Heart left ventricle (tissue), 13 donors: ENCODE data around the gene SKI.

Experiments
- POLR2A ChIP-seq, 2 donors: fragments of 450-650 bp; IDR thresholded peaks; one replicate each; pipeline ENCODE4 v1.6.1; 2017; ENCODE audit warnings: antibody characterized with exemption in 2 of 2, mild to moderate bottlenecking in 2 of 2, moderate library complexity in 2 of 2
- TF ChIP-seq, protein P1 (sequence below), 12 donors: fragments of 200-600 bp; sonication (generic) in 4 of 12; IDR thresholded peaks; one replicate each; pipeline versions ENCODE4 v1.5.0 to v1.8.0; 2018 to 2022; ENCODE audit warnings: antibody characterized with exemption in 12 of 12, mild to moderate bottlenecking in 5 of 12
- donor health status: ischemic (EF 13 %, LVEDD 7.1; RV severe dilation, severe dysfunction).
- donor health status: DM: no; HTN: yes; CAD: no.
- donor health status: DM: no; HTN: no; CAD: no.
- donor health status: ischemic (EF 25% LVEDD 6.9; RV normal size, moderate dysfunction).
- donor health status: ischemic (EF 25% LVEDD 5.7; RV mildly dilated, moderate dysfunction).
- donor health status: ischemic (EF 35%, LVEDD 5.7; RV mildly dilated, moderate dysfunction).
- donor health status: nonischemic (EF 11% LVEDD 7.7; RV severe dilation, severe dysfunction).
- donor health status: DM: yes; HTN: yes; CAD: no.
- donor health status: PGD.
- donor health status: ischemic (EF 29% LVEDD 5.4; RV normal size, mild dysfunction).
- donor health status: nonischemic (EF 23%, LVEDD 6.1; RV moderate dilation, normal function).

DNA sequence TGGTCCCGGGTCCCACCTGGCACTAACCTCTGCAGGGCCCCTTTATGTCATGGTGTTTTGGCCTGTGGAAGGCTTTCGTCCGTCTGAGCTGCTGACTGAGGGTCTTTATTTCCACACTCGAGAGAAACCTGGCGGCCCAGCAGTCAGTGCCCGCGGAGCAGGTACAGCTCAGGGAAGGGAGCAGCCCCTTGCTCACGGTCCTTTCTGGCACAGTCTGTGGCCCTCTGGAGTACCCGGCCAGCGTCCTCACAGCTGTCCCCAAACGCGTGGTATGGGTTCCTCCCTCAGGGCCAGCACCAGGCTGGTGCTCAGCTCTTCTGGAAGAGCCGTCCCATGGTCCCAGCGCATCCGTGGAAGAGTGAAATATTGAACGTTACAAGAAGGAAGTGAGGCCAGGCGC, 24.3 kb downstream of the SKI start:
- TF ChIP-seq, protein P1, sequence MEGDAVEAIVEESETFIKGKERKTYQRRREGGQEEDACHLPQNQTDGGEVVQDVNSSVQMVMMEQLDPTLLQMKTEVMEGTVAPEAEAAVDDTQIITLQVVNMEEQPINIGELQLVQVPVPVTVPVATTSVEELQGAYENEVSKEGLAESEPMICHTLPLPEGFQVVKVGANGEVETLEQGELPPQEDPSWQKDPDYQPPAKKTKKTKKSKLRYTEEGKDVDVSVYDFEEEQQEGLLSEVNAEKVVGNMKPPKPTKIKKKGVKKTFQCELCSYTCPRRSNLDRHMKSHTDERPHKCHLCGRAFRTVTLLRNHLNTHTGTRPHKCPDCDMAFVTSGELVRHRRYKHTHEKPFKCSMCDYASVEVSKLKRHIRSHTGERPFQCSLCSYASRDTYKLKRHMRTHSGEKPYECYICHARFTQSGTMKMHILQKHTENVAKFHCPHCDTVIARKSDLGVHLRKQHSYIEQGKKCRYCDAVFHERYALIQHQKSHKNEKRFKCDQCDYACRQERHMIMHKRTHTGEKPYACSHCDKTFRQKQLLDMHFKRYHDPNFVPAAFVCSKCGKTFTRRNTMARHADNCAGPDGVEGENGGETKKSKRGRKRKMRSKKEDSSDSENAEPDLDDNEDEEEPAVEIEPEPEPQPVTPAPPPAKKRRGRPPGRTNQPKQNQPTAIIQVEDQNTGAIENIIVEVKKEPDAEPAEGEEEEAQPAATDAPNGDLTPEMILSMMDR (IDR thresholded peaks at IDR 0.05): no peak
- TF ChIP-seq POLR2A (IDR thresholded peaks at IDR 0.05): no peak
